Peyer's patch (tissue), 4 donors: Measurements from ENCODE around the gene TARP.

Experiments used
- CTCF ChIP-seq, 6 experiments: fragments of 450-650 bp in 4 of 6; fragments of 200-600 bp in 2 of 6; sonication (generic) in 1 of 6; IDR thresholded peaks; one replicate each; pipeline ENCODE4 v1.5.1; 2017 to 2019; ENCODE audit warnings: antibody characterized with exemption in 6 of 6, mild to moderate bottlenecking in 3 of 6, moderate library complexity in 1 of 6
- POLR2A ChIP-seq, 2 donors: fragments of 450-650 bp; IDR thresholded peaks; one replicate each; pipeline ENCODE4 v1.5.1; 2017; ENCODE audit warnings: antibody characterized with exemption in 2 of 2, mild to moderate bottlenecking in 2 of 2, moderate library complexity in 2 of 2

DNA sequence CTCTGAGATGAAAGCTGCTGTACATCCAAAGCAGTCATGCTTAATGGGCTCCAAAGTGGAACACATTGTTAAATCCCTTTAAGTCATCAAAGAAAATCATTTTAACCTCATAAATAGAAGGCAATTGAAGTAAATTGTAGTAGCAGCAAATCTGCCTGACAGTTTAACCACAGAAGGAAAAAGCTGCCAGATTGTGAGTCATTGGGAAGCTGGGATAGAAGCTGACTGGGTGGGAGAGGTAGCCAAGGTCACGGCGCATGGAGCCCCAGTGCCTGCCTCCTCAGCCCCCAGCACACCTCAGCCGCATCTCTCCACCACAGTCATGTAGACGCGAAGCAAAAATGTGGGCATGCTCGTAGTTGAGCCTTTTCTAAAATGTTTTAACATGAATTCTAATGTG, 44.0 kb downstream of the TARP start:
- TF ChIP-seq CTCF (IDR thresholded peaks at IDR 0.05) (no peak), POLR2A (IDR thresholded peaks at IDR 0.05) (no peak)
